ENCODE measurements around the gene CGB5.

The CGB5 gene

DNA sequence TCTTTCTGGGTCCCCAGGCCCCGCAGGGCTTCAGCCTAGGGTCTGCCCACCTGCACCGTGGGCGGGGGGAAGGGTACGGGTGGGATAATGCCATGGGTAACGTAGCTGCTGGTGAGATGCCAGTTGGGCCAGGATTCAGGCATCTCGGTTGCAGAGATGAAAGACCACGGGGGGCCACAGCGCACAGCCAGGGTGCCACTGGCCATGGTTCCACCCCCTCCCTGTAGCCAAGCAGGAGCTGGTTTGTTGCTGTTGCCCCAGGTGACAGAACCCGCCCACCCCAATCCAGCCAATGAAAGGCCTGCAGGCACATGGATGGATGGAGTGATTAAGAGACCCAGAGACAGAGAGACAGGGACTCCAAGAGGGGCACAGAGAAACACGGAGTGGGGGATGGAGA is 14.9 kb downstream of the CGB5 start:
- Histone ChIP-seq H3K4me3 (ENCODE audit: low read length in 2 of 2) (no peak overlapping the region), H3K27ac (ENCODE audit: low read length) (no peak overlapping the region), H3K36me3 (ENCODE audit: control insufficient read depth in 2 of 2, insufficient read depth in 2 of 2, low read length in 2 of 2) (no peaks in the 10 kb centered on the region), H3K4me1 (ENCODE audit: control insufficient read depth, insufficient read depth, low read length) (peaks cover 22% of the 10 kb centered on the region), H3K9me3 (ENCODE audit: control insufficient read depth in 2 of 2, low read length in 2 of 2) (no peaks in the 10 kb centered on the region), H3K9ac (ENCODE audit: low read length in 2 of 2) (no peak overlapping the region), H3K27me3 (ENCODE audit: control insufficient read depth in 1 of 2, insufficient read depth in 2 of 2, low read length in 2 of 2) (peaks cover 24 to 25% of the 10 kb centered on the region in 2 donors)

- Histone ChIP-seq H3K27me3 (ENCODE audit: control insufficient read depth in 1 of 2, insufficient read depth in 2 of 2, low read length in 2 of 2) (peaks cover 27% of the 10 kb centered on the region in 2 donors), H3K4me3 (ENCODE audit: low read length in 2 of 2) (no peak overlapping the region), H3K9ac (ENCODE audit: low read length in 2 of 2) (no peak overlapping the region), H3K4me1 (ENCODE audit: control insufficient read depth, insufficient read depth, low read length) (peaks cover 22% of the 10 kb centered on the region), H3K36me3 (ENCODE audit: control insufficient read depth in 2 of 2, insufficient read depth in 2 of 2, low read length in 2 of 2) (no peaks in the 10 kb centered on the region), H3K9me3 (ENCODE audit: control insufficient read depth in 2 of 2, low read length in 2 of 2) (no peaks in the 10 kb centered on the region), H3K27ac (ENCODE audit: low read length) (no peak overlapping the region)
Observed at GRCh38 chr19:49059053-49059452, 15.4 kb downstream of the CGB5 start.

DNA sequence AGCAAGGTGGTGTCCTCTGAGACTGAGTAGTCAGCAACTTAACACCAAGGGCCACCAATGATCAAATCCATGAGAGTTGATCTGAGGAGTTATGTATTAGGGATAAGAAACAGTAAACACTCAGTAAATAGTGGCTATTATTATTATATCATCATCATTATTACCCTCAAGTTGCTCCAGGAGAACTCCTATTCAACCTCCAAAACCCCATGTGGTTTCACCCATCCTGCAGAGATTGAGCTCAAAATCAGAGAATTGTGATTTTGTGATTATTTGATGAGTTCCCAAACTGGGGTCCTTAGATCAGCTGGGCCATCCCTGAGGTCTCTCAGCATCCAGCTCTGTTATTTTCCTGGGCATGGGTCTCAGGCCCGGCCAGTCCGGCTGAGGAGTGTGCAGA is 17.4 kb downstream of the CGB5 start:
- H3K4me3 ChIP-seq (ENCODE audit: low read length in 2 of 2) = no peak overlapping the region
- H3K9ac ChIP-seq (ENCODE audit: low read length in 2 of 2) = no peak overlapping the region
- no peaks in the 10 kb centered on the region for H3K36me3 ChIP-seq (ENCODE audit: control insufficient read depth in 2 of 2, insufficient read depth in 2 of 2, low read length in 2 of 2)
- H3K4me1 ChIP-seq (ENCODE audit: control insufficient read depth, insufficient read depth, low read length) = peaks cover 20% of the 10 kb centered on the region
- peaks cover 37 to 45% of the 10 kb centered on the region in 2 donors for H3K27me3 ChIP-seq (ENCODE audit: control insufficient read depth in 1 of 2, insufficient read depth in 2 of 2, low read length in 2 of 2)
- no peak overlapping the region for H3K27ac ChIP-seq (ENCODE audit: low read length)
- H3K9me3 ChIP-seq (ENCODE audit: control insufficient read depth in 2 of 2, low read length in 2 of 2) = no peaks in the 10 kb centered on the region

DNA sequence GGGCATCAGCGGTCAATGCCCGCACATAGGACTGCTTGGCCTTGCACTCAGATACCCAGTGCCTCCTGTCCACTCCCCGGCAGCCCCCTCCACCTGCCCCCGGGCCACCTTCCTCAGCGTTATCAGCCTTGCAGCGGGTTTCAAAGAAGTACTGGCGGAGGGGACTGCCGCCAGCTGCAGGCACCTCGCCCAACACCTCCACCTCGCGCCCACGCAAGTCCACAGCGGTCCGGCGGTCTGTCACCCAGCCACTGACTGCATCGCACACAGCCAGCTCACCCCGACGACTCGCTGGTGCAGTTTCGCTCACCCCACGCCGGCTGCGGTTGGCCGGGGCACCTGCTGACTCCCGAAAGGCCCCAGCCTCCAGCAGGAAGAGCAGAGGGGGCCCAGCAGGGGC is 17.8 kb downstream of the CGB5 start:
- H3K27ac ChIP-seq (ENCODE audit: low read length) = no peak overlapping the region
- peaks cover 15% of the 10 kb centered on the region for H3K4me1 ChIP-seq (ENCODE audit: control insufficient read depth, insufficient read depth, low read length)
- no peak overlapping the region for H3K4me3 ChIP-seq (ENCODE audit: low read length in 2 of 2)
- no peaks in the 10 kb centered on the region for H3K36me3 ChIP-seq (ENCODE audit: control insufficient read depth in 2 of 2, insufficient read depth in 2 of 2, low read length in 2 of 2)
- H3K9me3 ChIP-seq (ENCODE audit: control insufficient read depth in 2 of 2, low read length in 2 of 2) = no peaks in the 10 kb centered on the region
- peaks cover 37 to 48% of the 10 kb centered on the region in 2 donors for H3K27me3 ChIP-seq (ENCODE audit: control insufficient read depth in 1 of 2, insufficient read depth in 2 of 2, low read length in 2 of 2)
- H3K9ac ChIP-seq (ENCODE audit: low read length in 2 of 2) = no peak overlapping the region

DNA sequence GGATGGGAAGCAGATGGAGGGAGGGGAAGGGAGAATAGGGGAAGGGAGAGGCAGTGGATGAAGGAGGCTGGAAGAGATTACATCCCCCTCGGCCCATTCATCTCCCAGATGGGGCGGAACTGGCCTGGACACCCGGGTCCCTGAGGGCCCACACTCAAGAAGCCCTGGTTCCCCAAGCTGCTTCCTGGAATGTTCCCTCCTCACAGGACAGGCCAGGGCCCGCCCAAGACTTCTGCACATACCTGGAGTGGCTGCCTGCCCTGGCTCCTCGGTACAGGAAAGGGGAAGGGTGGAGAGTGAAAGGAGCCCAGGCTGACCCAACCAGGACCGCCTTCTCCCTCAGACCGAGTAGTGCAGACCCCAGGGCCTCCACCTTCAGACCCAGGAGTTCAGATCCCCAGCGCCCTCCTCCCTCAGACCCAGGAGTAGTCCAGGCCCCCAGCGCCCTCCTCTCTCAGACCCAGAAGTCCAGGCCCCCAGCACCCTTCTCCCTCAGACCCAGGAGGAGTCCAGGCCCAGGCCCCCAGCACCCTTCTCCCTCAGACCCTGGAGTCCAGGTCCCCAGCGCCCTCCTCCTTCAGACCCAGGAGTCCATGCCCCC is 20.5 kb downstream of the CGB5 start:
- H3K9me3 ChIP-seq (ENCODE audit: control insufficient read depth in 2 of 2, low read length in 2 of 2) = no peaks in the 10 kb centered on the region
- no peaks in the 10 kb centered on the region for H3K4me1 ChIP-seq (ENCODE audit: control insufficient read depth, insufficient read depth, low read length)
- H3K4me3 ChIP-seq (ENCODE audit: low read length in 2 of 2) = no peak overlapping the region
- H3K27me3 ChIP-seq (ENCODE audit: control insufficient read depth in 1 of 2, insufficient read depth in 2 of 2, low read length in 2 of 2) = peaks cover 37 to 44% of the 10 kb centered on the region in 2 donors
- H3K36me3 ChIP-seq (ENCODE audit: control insufficient read depth in 2 of 2, insufficient read depth in 2 of 2, low read length in 2 of 2) = no peaks in the 10 kb centered on the region
- no peak overlapping the region for H3K27ac ChIP-seq (ENCODE audit: low read length)
- H3K9ac ChIP-seq (ENCODE audit: low read length in 2 of 2) = no peak overlapping the region

GRCh38 chr19:49064768-49065611 is 21.3 kb downstream of the CGB5 start, which contains the start of gene NTF4:
Gene NTF4, minus strand, starts transcription at chr19:49064818. Its CDS starts 2,821 bp downstream, at chr19:49061997.
- H3K4me1 ChIP-seq (ENCODE audit: control insufficient read depth, insufficient read depth, low read length) = no peaks in the 10 kb centered on the region
- H3K27me3 ChIP-seq (ENCODE audit: control insufficient read depth in 1 of 2, insufficient read depth in 2 of 2, low read length in 2 of 2) = peaks cover 38 to 49% of the 10 kb centered on the region in 2 donors
- no peaks in the 10 kb centered on the region for H3K36me3 ChIP-seq (ENCODE audit: control insufficient read depth in 2 of 2, insufficient read depth in 2 of 2, low read length in 2 of 2)
- H3K27ac ChIP-seq (ENCODE audit: low read length) = no peak within 1 kb of the TSS
- H3K4me3 ChIP-seq (ENCODE audit: low read length in 2 of 2) = no peak within 1 kb of the TSS
- H3K9ac ChIP-seq (ENCODE audit: low read length in 2 of 2) = no peak within 1 kb of the TSS
- H3K9me3 ChIP-seq (ENCODE audit: control insufficient read depth in 2 of 2, low read length in 2 of 2) = no peaks in the 10 kb centered on the region

- no peak overlapping the region for H3K4me3 ChIP-seq (ENCODE audit: low read length in 2 of 2)
- H3K36me3 ChIP-seq (ENCODE audit: control insufficient read depth in 2 of 2, insufficient read depth in 2 of 2, low read length in 2 of 2) = no peaks in the 10 kb centered on the region
- H3K27me3 ChIP-seq (ENCODE audit: control insufficient read depth in 1 of 2, insufficient read depth in 2 of 2, low read length in 2 of 2) = peaks cover 44 to 56% of the 10 kb centered on the region in 2 donors
Observed at GRCh38 chr19:49065905-49066512, 22.4 kb downstream of the CGB5 start.

DNA sequence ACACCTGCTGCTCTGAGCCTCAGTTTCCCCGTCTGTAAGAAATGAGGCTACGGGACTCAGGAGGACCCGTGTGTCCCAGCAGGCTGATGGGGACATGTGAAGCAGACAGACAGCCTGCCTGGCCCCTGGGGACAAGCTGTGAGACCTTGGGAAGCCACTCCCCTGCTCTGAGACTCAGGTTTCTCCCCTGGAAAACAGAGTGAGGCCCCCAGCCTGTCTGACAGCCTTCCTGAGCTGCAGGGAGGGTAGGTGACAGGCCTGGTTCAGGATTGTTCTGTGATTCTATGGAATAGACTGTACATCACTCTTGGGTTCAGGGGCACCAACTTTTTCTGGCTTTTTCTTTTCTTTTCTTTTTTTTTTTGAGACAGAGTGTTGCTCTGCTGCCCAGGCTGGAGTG is 23.9 kb downstream of the CGB5 start:
- no peaks in the 10 kb centered on the region for H3K36me3 ChIP-seq (ENCODE audit: control insufficient read depth in 2 of 2, insufficient read depth in 2 of 2, low read length in 2 of 2)
- H3K9ac ChIP-seq (ENCODE audit: low read length in 2 of 2) = no peak overlapping the region
- no peak overlapping the region for H3K4me3 ChIP-seq (ENCODE audit: low read length in 2 of 2)
- H3K27me3 ChIP-seq (ENCODE audit: control insufficient read depth in 1 of 2, insufficient read depth in 2 of 2, low read length in 2 of 2) = peaks cover 42 to 59% of the 10 kb centered on the region in 2 donors
- no peak overlapping the region for H3K27ac ChIP-seq (ENCODE audit: low read length)
- no peaks in the 10 kb centered on the region for H3K4me1 ChIP-seq (ENCODE audit: control insufficient read depth, insufficient read depth, low read length)
- H3K9me3 ChIP-seq (ENCODE audit: control insufficient read depth in 2 of 2, low read length in 2 of 2) = no peaks in the 10 kb centered on the region

More at GRCh38 chr19:49065905-49066512, 22.4 kb downstream of the CGB5 start:
- Histone ChIP-seq H3K27ac (ENCODE audit: low read length) (no peak overlapping the region), H3K4me1 (ENCODE audit: control insufficient read depth, insufficient read depth, low read length) (no peaks in the 10 kb centered on the region), H3K9me3 (ENCODE audit: control insufficient read depth in 2 of 2, low read length in 2 of 2) (no peaks in the 10 kb centered on the region), H3K9ac (ENCODE audit: low read length in 2 of 2) (no peak overlapping the region)

- peaks cover 50 to 71% of the 10 kb centered on the region in 2 donors for H3K27me3 ChIP-seq (ENCODE audit: control insufficient read depth in 1 of 2, insufficient read depth in 2 of 2, low read length in 2 of 2)
- no peaks in the 10 kb centered on the region for H3K4me1 ChIP-seq (ENCODE audit: control insufficient read depth, insufficient read depth, low read length)
- no peak overlapping the region for H3K4me3 ChIP-seq (ENCODE audit: low read length in 2 of 2)
- H3K9ac ChIP-seq (ENCODE audit: low read length in 2 of 2) = no peak overlapping the region
- H3K27ac ChIP-seq (ENCODE audit: low read length) = no peak overlapping the region
- no peaks in the 10 kb centered on the region for H3K9me3 ChIP-seq (ENCODE audit: control insufficient read depth in 2 of 2, low read length in 2 of 2)
- H3K36me3 ChIP-seq (ENCODE audit: control insufficient read depth in 2 of 2, insufficient read depth in 2 of 2, low read length in 2 of 2) = no peaks in the 10 kb centered on the region
Observed at GRCh38 chr19:49069026-49069425, 25.4 kb downstream of the CGB5 start.

- H3K9ac ChIP-seq (ENCODE audit: low read length in 2 of 2) = no peak overlapping the region
- H3K27me3 ChIP-seq (ENCODE audit: control insufficient read depth in 1 of 2, insufficient read depth in 2 of 2, low read length in 2 of 2) = peaks cover 44 to 58% of the 10 kb centered on the region in 2 donors
- no peaks in the 10 kb centered on the region for H3K9me3 ChIP-seq (ENCODE audit: control insufficient read depth in 2 of 2, low read length in 2 of 2)
- H3K4me3 ChIP-seq (ENCODE audit: low read length in 2 of 2) = no peak overlapping the region
- H3K27ac ChIP-seq (ENCODE audit: low read length) = no peak overlapping the region
- H3K4me1 ChIP-seq (ENCODE audit: control insufficient read depth, insufficient read depth, low read length) = peaks cover 3% of the 10 kb centered on the region
- no peaks in the 10 kb centered on the region for H3K36me3 ChIP-seq (ENCODE audit: control insufficient read depth in 2 of 2, insufficient read depth in 2 of 2, low read length in 2 of 2)
Observed at GRCh38 chr19:49070416-49070815, 26.8 kb downstream of the CGB5 start.

All from stomach smooth muscle (tissue), 2 donors.